Breast epithelium (tissue), 3 donors: ENCODE results near the gene FASN.

ENCODE experiments used
- POLR2A ChIP-seq: fragments of 450-650 bp; IDR thresholded peaks from one replicate; pipeline ENCODE4 v1.6.1; 2016; ENCODE audit warnings: antibody characterized with exemption, mild to moderate bottlenecking, moderate library complexity
- POLR2AphosphoS5 ChIP-seq, 3 donors: sonication (generic); formaldehyde crosslinking; IDR thresholded peaks; one replicate each; pipeline ENCODE4 v1.6.1; 2017; ENCODE audit warnings: antibody characterized with exemption in 3 of 3
- TF ChIP-seq, protein P1 (sequence below), 3 donors: fragments of 450-650 bp; IDR thresholded peaks; one replicate each; pipeline ENCODE4 v1.5.1; 2016 to 2017; ENCODE audit warnings: antibody characterized with exemption in 3 of 3, mild to moderate bottlenecking in 3 of 3, moderate library complexity in 3 of 3

DNA sequence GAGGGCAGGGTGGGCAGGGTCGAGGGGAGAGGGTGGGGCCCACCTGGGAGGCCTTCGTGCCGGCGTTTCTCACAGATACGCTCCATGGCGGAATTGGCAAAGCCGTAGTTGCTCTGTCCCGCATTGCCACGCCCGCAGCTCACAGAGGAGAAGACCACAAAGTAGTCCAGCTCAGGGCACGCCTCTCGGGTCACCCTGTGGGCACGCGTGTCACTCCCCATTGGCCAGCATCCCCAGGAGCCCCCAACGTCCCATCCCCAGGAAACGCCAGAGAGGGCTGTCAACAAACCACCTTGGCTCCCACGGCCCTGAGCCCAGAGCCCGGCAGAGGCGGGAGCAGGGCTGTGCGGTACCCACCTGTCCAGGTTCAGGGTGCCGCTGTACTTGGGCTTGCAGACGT is 16.1 kb downstream of the FASN start:
- TF ChIP-seq, protein P1, sequence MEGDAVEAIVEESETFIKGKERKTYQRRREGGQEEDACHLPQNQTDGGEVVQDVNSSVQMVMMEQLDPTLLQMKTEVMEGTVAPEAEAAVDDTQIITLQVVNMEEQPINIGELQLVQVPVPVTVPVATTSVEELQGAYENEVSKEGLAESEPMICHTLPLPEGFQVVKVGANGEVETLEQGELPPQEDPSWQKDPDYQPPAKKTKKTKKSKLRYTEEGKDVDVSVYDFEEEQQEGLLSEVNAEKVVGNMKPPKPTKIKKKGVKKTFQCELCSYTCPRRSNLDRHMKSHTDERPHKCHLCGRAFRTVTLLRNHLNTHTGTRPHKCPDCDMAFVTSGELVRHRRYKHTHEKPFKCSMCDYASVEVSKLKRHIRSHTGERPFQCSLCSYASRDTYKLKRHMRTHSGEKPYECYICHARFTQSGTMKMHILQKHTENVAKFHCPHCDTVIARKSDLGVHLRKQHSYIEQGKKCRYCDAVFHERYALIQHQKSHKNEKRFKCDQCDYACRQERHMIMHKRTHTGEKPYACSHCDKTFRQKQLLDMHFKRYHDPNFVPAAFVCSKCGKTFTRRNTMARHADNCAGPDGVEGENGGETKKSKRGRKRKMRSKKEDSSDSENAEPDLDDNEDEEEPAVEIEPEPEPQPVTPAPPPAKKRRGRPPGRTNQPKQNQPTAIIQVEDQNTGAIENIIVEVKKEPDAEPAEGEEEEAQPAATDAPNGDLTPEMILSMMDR (IDR thresholded peaks at IDR 0.05): no peak
- TF ChIP-seq POLR2AphosphoS5 (IDR thresholded peaks at IDR 0.05) (no peak), POLR2A (no peak)
